T-cell (primary cell): ENCODE measurements around the gene GRK6. TPM values are rescaled to one million over a fixed set of nuclear protein-coding genes. Genes with fewer than 3 reads are reported as not detected.

Experiments
- ATAC-seq, 4 experiments: fragments of 200-7000 bp in 3 of 4; fragments of 150-1000 bp in 1 of 4; cut with Tn5 transposase; replicated peaks in 1 of 4; 1 replicate in 3 of 4; 2 replicates in 1 of 4; pipeline ENCODE4 v1.10.0; 2021; ENCODE audit warnings: moderate library complexity in 3 of 4, mild to moderate bottlenecking in 2 of 4, moderate number of reproducible peaks in 1 of 4
- CTCF ChIA-PET, 2 donors: fragments of 300-600 bp; sonication (Branson Sonifier 250); formaldehyde crosslinking; loops; one replicate each; lab custom pipeline; 2022; ENCODE audit warnings: antibody characterized with exemption in 2 of 2; lab: Charles Lee
- POLR2A ChIA-PET, 2 donors: fragments of 300-600 bp; sonication (Branson Sonifier 250); formaldehyde crosslinking; loops; one replicate each; lab custom pipeline; 2022; ENCODE audit warnings: antibody characterized with exemption in 2 of 2; lab: Charles Lee
- DNase-seq, 35 experiments: peaks; one replicate each; pipeline versions ENCODE4 v3.0.0 to v3.0.0-alpha.2; 2013 to 2023
- H3K27ac ChIP-seq: one replicate; pipeline ENCODE4 v1.5.1; 2013; ENCODE audit warnings: low read length
- H3K27me3 ChIP-seq, 2 experiments: replicated peaks in 1 of 2; 1 replicate in 1 of 2; 2 replicates in 1 of 2; pipeline versions ENCODE4 v1.6.1 to v1.7.0; 2013; ENCODE audit warnings: low read length in 1 of 2, mixed read lengths in 1 of 2; ENCODE audit not compliant: control insufficient read depth in 2 of 2, insufficient read depth in 2 of 2; ENCODE audit errors: extremely low read depth in 1 of 2
- H3K36me3 ChIP-seq, 2 donors: 1 replicate in 1 of 2; 2 replicates in 1 of 2; pipeline versions ENCODE4 v1.6.1 to v1.7.0; 2013; ENCODE audit warnings: low read length in 1 of 2; ENCODE audit not compliant: control insufficient read depth in 2 of 2, insufficient read depth in 1 of 2; ENCODE audit errors: extremely low read depth in 1 of 2
- H3K4me1 ChIP-seq, 2 experiments: 1 replicate in 1 of 2; 2 replicates in 1 of 2; pipeline versions ENCODE4 v1.6.1 to v1.7.0; 2013; ENCODE audit warnings: low read length in 2 of 2, mixed read lengths in 1 of 2; ENCODE audit not compliant: insufficient read depth in 2 of 2, control insufficient read depth in 1 of 2; ENCODE audit errors: extremely low read depth in 1 of 2
- H3K4me3 ChIP-seq, 2 donors: 1 replicate in 1 of 2; 2 replicates in 1 of 2; pipeline versions ENCODE4 v1.5.1 to v1.7.0; 2013; ENCODE audit warnings: mild to moderate bottlenecking in 2 of 2, low read length in 1 of 2, moderate library complexity in 1 of 2; ENCODE audit not compliant: control insufficient read depth in 1 of 2; ENCODE audit errors: extremely low read depth in 1 of 2
- H3K9me3 ChIP-seq: 2 replicates; pipeline ENCODE4 v1.7.0; 2013
- H3K27ac Mint-ChIP-seq, 2 donors: one replicate each; pipeline ENCODE4 v1.8.0; 2020 to 2021; ENCODE audit warnings: mild to moderate bottlenecking in 2 of 2, mixed read lengths in 2 of 2
- H3K27me3 Mint-ChIP-seq, 2 donors: one replicate each; pipeline ENCODE4 v1.8.0; 2021 to 2022; ENCODE audit warnings: mixed read lengths in 2 of 2
- H3K36me3 Mint-ChIP-seq: one replicate; pipeline ENCODE4 v1.8.0; 2021; ENCODE audit warnings: mixed read lengths
- H3K4me1 Mint-ChIP-seq, 3 donors: one replicate each; pipeline ENCODE4 v1.8.0; 2020 to 2022; ENCODE audit warnings: mixed read lengths in 3 of 3, mild to moderate bottlenecking in 1 of 3
- H3K4me3 Mint-ChIP-seq, 3 donors: one replicate each; pipeline ENCODE4 v1.8.0; 2020 to 2022; ENCODE audit warnings: mild to moderate bottlenecking in 3 of 3, mixed read lengths in 3 of 3, moderate library complexity in 3 of 3
- H3K9me3 Mint-ChIP-seq, 3 donors: one replicate each; pipeline ENCODE4 v1.8.0; 2020 to 2022; ENCODE audit warnings: mixed read lengths in 3 of 3
- WGBS: methylation state at CpG from one replicate; pipeline ENCODE4 v1.1.5; 2013; ENCODE audit warnings: missing lambda C conversion rate; ENCODE audit not compliant: insufficient coverage; 5-methylcytosine and 5-hydroxymethylcytosine counted together
- total RNA-seq, 35 experiments: library from RNA in 6 of 35; stranded (reverse) in 6 of 35; fragments of 120-200 nt in 1 of 35; gene quantifications; one replicate each; pipeline versions ENCODE4 v1.2.1 to v1.2.4 and lab custom pipeline; 2013 to 2026

GRK6 gene
- total RNA-seq: 100 to 1,000 TPM; 196 to 226 (median 216) TPM
- 175 TPM for total RNA-seq (2013)
- 37.6 to 307 (median 204) reads per million in 29 experiments for total RNA-seq (lab: John Stamatoyannopoulos, UW)

- H3K27me3 ChIP-seq: no peaks in the 10 kb centered on the region
- peak; percentile 15 to 72 (median 66) for ATAC-seq
- CTCF ChIA-PET: interaction anchor here in 1 of 2 donors (0.5 to 3.2 kb wide), 11 partner anchors 12 to 80 kb away, joined by 3 to 37 read pairs (median 7); partner anchors contain the start of gene PRR7
- H3K9me3 ChIP-seq: no peaks in the 10 kb centered on the region
- POLR2A ChIA-PET: interaction anchor here (0.6 to 2.1 kb wide), 7 partner anchors 14 to 37 kb away, joined by 3 to 13 read pairs (median 5); no protein-coding TSS in a partner anchor
- H3K4me3 Mint-ChIP-seq: peak within 1 kb of the TSS; percentile 79 to 92 (median 90)
- H3K4me1 ChIP-seq: peaks cover 37 to 68% of the 10 kb centered on the region in 2 experiments
- H3K27me3 Mint-ChIP-seq: no peaks in the 10 kb centered on the region
- peaks cover 56 to 63% (median 60%) of the 10 kb centered on the region in 3 donors for H3K4me1 Mint-ChIP-seq
- H3K36me3 Mint-ChIP-seq: peaks cover 8% of the 10 kb centered on the region
- H3K9me3 Mint-ChIP-seq: no peaks in the 10 kb centered on the region
- peak within 1 kb of the TSS; percentile 87 for H3K27ac ChIP-seq
- under 1% methylated on average over 66 of the region's 82 CpGs for WGBS
- peak within 1 kb of the TSS; percentile 77 to 85 for H3K4me3 ChIP-seq
- H3K36me3 ChIP-seq: peaks cover 4 to 23% of the 10 kb centered on the region in 2 donors
- peak in 34 of 35 experiments; percentile 47 to 78 (median 61) for DNase-seq
- H3K27ac Mint-ChIP-seq: peak within 1 kb of the TSS; percentile 99
These were observed at the start of gene GRK6 for GRCh38 chr5:177426566-177427210. Gene GRK6 (plus strand): TSS chr5:177426676. CDS start chr5:177426846, 170 bp downstream.

GRCh38 chr5:177377851-177378776 is 48.4 kb upstream of the GRK6 start:
- POLR2A ChIA-PET: interaction anchor here in 1 of 2 donors (0.7 kb wide), 1 partner anchor 50 kb away, joined by 3 read pairs; no protein-coding TSS in a partner anchor
- CTCF ChIA-PET: interaction anchor here (0.7 to 2.2 kb wide), 6 partner anchors 8 to 124 kb away, joined by 3 to 8 read pairs (median 5); no protein-coding TSS in a partner anchor
- Histone ChIP-seq H3K27ac (peak overlapping the region; percentile 31), H3K4me3 (no peak overlapping the region), H3K27me3 (no peaks in the 10 kb centered on the region), H3K36me3 (peaks cover 0 to 11% of the 10 kb centered on the region in 2 donors), H3K9me3 (no peaks in the 10 kb centered on the region), H3K4me1 (peaks cover 10 to 67% of the 10 kb centered on the region in 2 experiments)
- Mint-ChIP-seq H3K4me1 (peaks cover 55 to 58% (median 57%) of the 10 kb centered on the region in 3 donors), H3K36me3 (peaks cover 3% of the 10 kb centered on the region), H3K4me3 (no peak overlapping the region), H3K9me3 (no peaks in the 10 kb centered on the region), H3K27me3 (no peaks in the 10 kb centered on the region), H3K27ac (peak overlapping the region; percentile 74 to 96)
- no peak for ATAC-seq
- WGBS: 99% methylated on average over 7 of the region's 8 CpGs
- DNase-seq: no peak

- Mint-ChIP-seq H3K4me1 (peaks cover 49 to 53% (median 51%) of the 10 kb centered on the region in 3 donors), H3K27ac (peak overlapping the region; percentile 67 to 77), H3K36me3 (no peaks in the 10 kb centered on the region), H3K4me3 (peak overlapping the region in 1 of 3 donors; percentile 6), H3K27me3 (no peaks in the 10 kb centered on the region), H3K9me3 (no peaks in the 10 kb centered on the region)
- CTCF ChIA-PET: interaction anchor here (0.5 to 2.2 kb wide), 10 partner anchors 9 to 123 kb away, joined by 3 to 8 read pairs (median 4); no protein-coding TSS in a partner anchor
- no peak overlapping the region for H3K4me3 ChIP-seq
- H3K36me3 ChIP-seq: peaks cover 0 to 3% of the 10 kb centered on the region in 2 donors
- H3K27me3 ChIP-seq: no peaks in the 10 kb centered on the region
- peaks cover 3 to 62% of the 10 kb centered on the region in 2 experiments for H3K4me1 ChIP-seq
- no peaks in the 10 kb centered on the region for H3K9me3 ChIP-seq
- DNase-seq (peak in 1 of 35 experiments; percentile 28), ATAC-seq (peak; percentile 32 to 71 (median 58))
- no peak overlapping the region for H3K27ac ChIP-seq
- WGBS: 96% methylated on average over 10 of the region's 15 CpGs
- POLR2A ChIA-PET: no interaction called here
These were observed 47.3 kb upstream of the GRK6 start for GRCh38 chr5:177378884-177379883.

GRCh38 chr5:177380805-177381126 is 45.7 kb upstream of the GRK6 start:
- H3K4me1 ChIP-seq: peaks cover 0 to 58% of the 10 kb centered on the region in 2 experiments
- H3K36me3 ChIP-seq: no peaks in the 10 kb centered on the region
- no peaks in the 10 kb centered on the region for H3K36me3 Mint-ChIP-seq
- H3K4me3 ChIP-seq: no peak overlapping the region
- no peaks in the 10 kb centered on the region for H3K9me3 ChIP-seq
- H3K9me3 Mint-ChIP-seq: no peaks in the 10 kb centered on the region
- peaks cover 40 to 47% (median 44%) of the 10 kb centered on the region in 3 donors for H3K4me1 Mint-ChIP-seq
- POLR2A ChIA-PET: no interaction called here
- 100% methylated on average over 4 of the region's 6 CpGs for WGBS
- DNase-seq (no peak), ATAC-seq (no peak)
- H3K27me3 Mint-ChIP-seq: no peaks in the 10 kb centered on the region
- H3K27me3 ChIP-seq: no peaks in the 10 kb centered on the region
- CTCF ChIA-PET: interaction anchor here in 1 of 2 donors (0.6 kb wide), 1 partner anchor 34 kb away, joined by 3 read pairs; no protein-coding TSS in a partner anchor
- no peak overlapping the region for H3K27ac ChIP-seq
- no peak overlapping the region for H3K4me3 Mint-ChIP-seq
- no peak overlapping the region for H3K27ac Mint-ChIP-seq

- H3K27me3 Mint-ChIP-seq: no peaks in the 10 kb centered on the region
- peaks cover 36 to 46% (median 44%) of the 10 kb centered on the region in 3 donors for H3K4me1 Mint-ChIP-seq
- Histone ChIP-seq H3K27ac (no peak overlapping the region), H3K27me3 (no peaks in the 10 kb centered on the region), H3K9me3 (no peaks in the 10 kb centered on the region), H3K4me1 (peaks cover 0 to 60% of the 10 kb centered on the region in 2 experiments), H3K4me3 (no peak overlapping the region), H3K36me3 (no peaks in the 10 kb centered on the region)
- DNase-seq (peak in 15 of 35 experiments; percentile 12 to 62 (median 36)), ATAC-seq (peak; percentile 57 to 89 (median 70))
- peak overlapping the region in 1 of 3 donors; percentile 22 for H3K4me3 Mint-ChIP-seq
- 58% methylated on average over 4 of the region's 11 CpGs for WGBS
- no peaks in the 10 kb centered on the region for H3K9me3 Mint-ChIP-seq
- ChIA-PET CTCF (interaction anchor here (0.6 to 1.3 kb wide), 5 partner anchors 11 to 268 kb away, joined by 3 to 6 read pairs (median 4); no protein-coding TSS in a partner anchor), POLR2A (interaction anchor here in 1 of 2 donors (0.5 kb wide), 1 partner anchor 78 kb away, joined by 7 read pairs; no protein-coding TSS in a partner anchor)
- no peaks in the 10 kb centered on the region for H3K36me3 Mint-ChIP-seq
- peak overlapping the region; percentile 55 to 61 for H3K27ac Mint-ChIP-seq
These were observed 44.0 kb upstream of the GRK6 start for GRCh38 chr5:177382423-177383029.
